ENCODE data around the gene CCL7.

CCL7 gene

GRCh38 chr17:34307110-34307509, 37.1 kb downstream of the CCL7 start:
- 71% methylated on average over 3 of the region's 3 CpGs for WGBS
- H3K9ac ChIP-seq (ENCODE audit: low read depth, low read length) = no peak overlapping the region
- no peak overlapping the region for H3K4me3 ChIP-seq (ENCODE audit: low read length)
- no peaks in the 10 kb centered on the region for H3K36me3 ChIP-seq (ENCODE audit: insufficient read depth, low read length)
- H3K9me3 ChIP-seq (ENCODE audit: insufficient read depth, low read depth, low read length) = no peaks in the 10 kb centered on the region
- H3K4me1 ChIP-seq (ENCODE audit: insufficient read depth, low read length) = no peaks in the 10 kb centered on the region
- no peaks in the 10 kb centered on the region for H3K27me3 ChIP-seq (ENCODE audit: insufficient read depth, low read length)
- no peak overlapping the region for H3K27ac ChIP-seq (ENCODE audit: low read depth, low read length)

GRCh38 chr17:34308371-34308770, 38.4 kb downstream of the CCL7 start:
- Histone ChIP-seq H3K36me3 (ENCODE audit: insufficient read depth, low read length) (no peaks in the 10 kb centered on the region), H3K9me3 (ENCODE audit: insufficient read depth, low read depth, low read length) (no peaks in the 10 kb centered on the region), H3K27ac (ENCODE audit: low read depth, low read length) (no peak overlapping the region), H3K4me1 (ENCODE audit: insufficient read depth, low read length) (no peaks in the 10 kb centered on the region), H3K27me3 (ENCODE audit: insufficient read depth, low read length) (no peaks in the 10 kb centered on the region), H3K4me3 (ENCODE audit: low read length) (no peak overlapping the region), H3K9ac (ENCODE audit: low read depth, low read length) (no peak overlapping the region)

GRCh38 chr17:34311291-34311690, 41.3 kb downstream of the CCL7 start:
- 87% methylated on average over 6 of the region's 7 CpGs for WGBS
- no peaks in the 10 kb centered on the region for H3K36me3 ChIP-seq (ENCODE audit: insufficient read depth, low read length)
- H3K9me3 ChIP-seq (ENCODE audit: insufficient read depth, low read depth, low read length) = no peaks in the 10 kb centered on the region
- H3K27ac ChIP-seq (ENCODE audit: low read depth, low read length) = no peak overlapping the region
- H3K4me3 ChIP-seq (ENCODE audit: low read length) = no peak overlapping the region
- no peak overlapping the region for H3K9ac ChIP-seq (ENCODE audit: low read depth, low read length)
- no peaks in the 10 kb centered on the region for H3K4me1 ChIP-seq (ENCODE audit: insufficient read depth, low read length)
- H3K27me3 ChIP-seq (ENCODE audit: insufficient read depth, low read length) = no peaks in the 10 kb centered on the region

- Histone ChIP-seq H3K36me3 (ENCODE audit: insufficient read depth, low read length) (no peaks in the 10 kb centered on the region), H3K9me3 (ENCODE audit: insufficient read depth, low read depth, low read length) (no peaks in the 10 kb centered on the region), H3K27me3 (ENCODE audit: insufficient read depth, low read length) (no peaks in the 10 kb centered on the region), H3K4me3 (ENCODE audit: low read length) (no peak overlapping the region), H3K9ac (ENCODE audit: low read depth, low read length) (no peak overlapping the region), H3K27ac (ENCODE audit: low read depth, low read length) (no peak overlapping the region), H3K4me1 (ENCODE audit: insufficient read depth, low read length) (no peaks in the 10 kb centered on the region)
- whole genome bisulfite sequencing = 69% methylated on average over 4 of the region's 5 CpGs
Measured at GRCh38 chr17:34312080-34312479, 42.1 kb downstream of the CCL7 start.

GRCh38 chr17:34313164-34313563, 43.1 kb downstream of the CCL7 start:
- no peak overlapping the region for H3K9ac ChIP-seq (ENCODE audit: low read depth, low read length)
- no peaks in the 10 kb centered on the region for H3K27me3 ChIP-seq (ENCODE audit: insufficient read depth, low read length)
- H3K4me3 ChIP-seq (ENCODE audit: low read length) = no peak overlapping the region
- no peaks in the 10 kb centered on the region for H3K4me1 ChIP-seq (ENCODE audit: insufficient read depth, low read length)
- no peak overlapping the region for H3K27ac ChIP-seq (ENCODE audit: low read depth, low read length)
- WGBS = 91% methylated on average over 4 of the region's 4 CpGs
- no peaks in the 10 kb centered on the region for H3K9me3 ChIP-seq (ENCODE audit: insufficient read depth, low read depth, low read length)
- H3K36me3 ChIP-seq (ENCODE audit: insufficient read depth, low read length) = no peaks in the 10 kb centered on the region

- no peaks in the 10 kb centered on the region for H3K4me1 ChIP-seq (ENCODE audit: insufficient read depth, low read length)
- no peaks in the 10 kb centered on the region for H3K27me3 ChIP-seq (ENCODE audit: insufficient read depth, low read length)
- no peak overlapping the region for H3K4me3 ChIP-seq (ENCODE audit: low read length)
- no peak overlapping the region for H3K9ac ChIP-seq (ENCODE audit: low read depth, low read length)
- no peaks in the 10 kb centered on the region for H3K36me3 ChIP-seq (ENCODE audit: insufficient read depth, low read length)
- 93% methylated on average over 4 of the region's 4 CpGs for WGBS
- H3K9me3 ChIP-seq (ENCODE audit: insufficient read depth, low read depth, low read length) = no peaks in the 10 kb centered on the region
- no peak overlapping the region for H3K27ac ChIP-seq (ENCODE audit: low read depth, low read length)
Measured at GRCh38 chr17:34314279-34314678, 44.3 kb downstream of the CCL7 start.

GRCh38 chr17:34318474-34318873, 48.5 kb downstream of the CCL7 start:
- WGBS = 85% methylated on average over 2 of the region's 3 CpGs
- H3K27ac ChIP-seq (ENCODE audit: low read depth, low read length) = no peak overlapping the region
- no peaks in the 10 kb centered on the region for H3K27me3 ChIP-seq (ENCODE audit: insufficient read depth, low read length)

GRCh38 chr17:34319039-34319483, 49.0 kb downstream of the CCL7 start, which contains the start of gene CCL8:
CCL8 (plus strand) TSS chr17:34319435; CDS start chr17:34319502, 67 bp downstream.
- 93% methylated on average over 2 of the region's 2 CpGs for WGBS
- Histone ChIP-seq H3K27ac (ENCODE audit: low read depth, low read length) (no peak within 1 kb of the TSS), H3K36me3 (ENCODE audit: insufficient read depth, low read length) (no peaks in the 10 kb centered on the region), H3K4me1 (ENCODE audit: insufficient read depth, low read length) (no peaks in the 10 kb centered on the region), H3K9ac (ENCODE audit: low read depth, low read length) (no peak within 1 kb of the TSS), H3K4me3 (ENCODE audit: low read length) (no peak within 1 kb of the TSS), H3K9me3 (ENCODE audit: insufficient read depth, low read depth, low read length) (no peaks in the 10 kb centered on the region), H3K27me3 (ENCODE audit: insufficient read depth, low read length) (no peaks in the 10 kb centered on the region)

More at GRCh38 chr17:34318474-34318873, 48.5 kb downstream of the CCL7 start:
- H3K4me1 ChIP-seq (ENCODE audit: insufficient read depth, low read length) = no peaks in the 10 kb centered on the region
- no peaks in the 10 kb centered on the region for H3K9me3 ChIP-seq (ENCODE audit: insufficient read depth, low read depth, low read length)
- no peak overlapping the region for H3K9ac ChIP-seq (ENCODE audit: low read depth, low read length)
- no peaks in the 10 kb centered on the region for H3K36me3 ChIP-seq (ENCODE audit: insufficient read depth, low read length)
- H3K4me3 ChIP-seq (ENCODE audit: low read length) = no peak overlapping the region
